GM19043 (cell line): Measurements from ENCODE around the gene ASTL.
A peak's percentile ranks its signal among the peaks of the same experiment; 100 is the strongest.
"Not testable (repeated sequence)": the region's sequence is repeated elsewhere in the genome, so short reads cannot be mapped to it uniquely, and the experiment has no call there.

Experiments used
- ATAC-seq: cut with Tn5 transposase; IDR thresholded peaks from one replicate; pipeline ENCODE4 v1.9.1; 2021; ENCODE audit warnings: low read depth; ENCODE audit not compliant: unreplicated experiment

The ASTL gene

GRCh38 chr2:96160366-96160765 is 22.1 kb upstream of the ASTL start:
- ATAC-seq = not testable (repeated sequence)

GRCh38 chr2:96159084-96159830 is 21.0 kb upstream of the ASTL start:
- ATAC-seq = no peak

DNA sequence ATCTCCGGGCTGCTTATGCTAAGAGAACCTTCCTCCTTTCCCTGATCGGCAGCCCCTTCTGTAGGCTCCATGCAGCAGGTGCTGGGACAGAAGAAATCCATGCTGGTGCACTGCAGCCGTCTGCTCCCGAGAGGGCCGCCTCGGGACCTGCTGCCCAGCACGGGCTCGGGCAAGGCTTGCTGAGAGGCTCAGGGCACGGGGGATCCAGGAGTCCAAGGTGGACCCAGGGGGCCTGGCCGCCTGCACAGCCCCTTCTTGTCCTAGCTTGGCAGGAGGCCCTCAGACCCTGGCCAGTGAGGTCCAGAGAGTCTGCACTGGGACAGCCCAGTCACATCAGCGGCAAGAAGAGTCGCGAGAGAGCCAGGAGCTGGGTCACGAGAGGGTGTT is 20.2 kb upstream of the ASTL start:
- no peak for ATAC-seq

DNA sequence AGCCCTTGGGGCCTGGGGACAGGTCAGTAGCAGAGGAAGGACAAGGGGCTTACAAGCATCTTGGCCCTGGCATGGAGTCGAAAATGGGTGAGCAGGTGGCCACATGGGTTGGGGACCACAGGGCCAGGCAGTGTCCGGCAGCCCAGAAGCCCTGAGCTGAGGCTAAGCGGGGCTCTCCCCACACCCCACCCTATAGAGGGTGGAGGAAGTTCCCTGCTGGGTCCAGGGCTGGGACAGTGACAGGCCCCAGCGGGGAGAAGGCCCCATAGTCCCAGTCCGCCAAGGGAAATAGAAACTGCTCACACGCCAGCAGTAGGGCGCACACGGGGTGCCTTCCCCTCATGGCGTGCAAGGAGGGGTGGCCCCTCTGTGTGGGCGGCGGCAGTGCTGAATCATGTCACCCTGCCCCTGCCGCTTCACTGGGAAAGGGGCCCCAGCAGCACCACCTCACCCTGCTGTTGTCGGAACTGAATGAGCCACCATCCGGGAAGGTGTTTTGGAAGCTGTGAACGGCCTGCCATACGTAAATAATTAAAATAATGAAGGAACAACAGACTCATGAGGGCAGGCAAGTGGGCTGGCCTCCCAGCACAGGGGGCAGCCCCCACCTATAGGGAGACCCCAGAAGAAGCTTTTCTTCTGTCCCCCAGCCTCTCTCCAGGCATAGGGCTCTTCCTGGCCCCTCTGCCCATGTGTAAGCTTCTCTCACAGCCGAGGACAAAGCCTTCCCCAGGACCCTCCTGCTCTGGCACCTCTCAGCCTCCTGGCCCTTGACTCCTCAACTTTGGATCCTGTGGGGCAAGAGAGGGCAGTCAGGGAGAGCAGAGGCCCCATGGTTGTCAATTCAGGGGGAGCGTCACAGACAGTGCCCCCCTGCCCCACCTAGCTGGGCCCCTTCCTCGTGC is 19.6 kb upstream of the ASTL start:
- ATAC-seq = peak; percentile 68

DNA sequence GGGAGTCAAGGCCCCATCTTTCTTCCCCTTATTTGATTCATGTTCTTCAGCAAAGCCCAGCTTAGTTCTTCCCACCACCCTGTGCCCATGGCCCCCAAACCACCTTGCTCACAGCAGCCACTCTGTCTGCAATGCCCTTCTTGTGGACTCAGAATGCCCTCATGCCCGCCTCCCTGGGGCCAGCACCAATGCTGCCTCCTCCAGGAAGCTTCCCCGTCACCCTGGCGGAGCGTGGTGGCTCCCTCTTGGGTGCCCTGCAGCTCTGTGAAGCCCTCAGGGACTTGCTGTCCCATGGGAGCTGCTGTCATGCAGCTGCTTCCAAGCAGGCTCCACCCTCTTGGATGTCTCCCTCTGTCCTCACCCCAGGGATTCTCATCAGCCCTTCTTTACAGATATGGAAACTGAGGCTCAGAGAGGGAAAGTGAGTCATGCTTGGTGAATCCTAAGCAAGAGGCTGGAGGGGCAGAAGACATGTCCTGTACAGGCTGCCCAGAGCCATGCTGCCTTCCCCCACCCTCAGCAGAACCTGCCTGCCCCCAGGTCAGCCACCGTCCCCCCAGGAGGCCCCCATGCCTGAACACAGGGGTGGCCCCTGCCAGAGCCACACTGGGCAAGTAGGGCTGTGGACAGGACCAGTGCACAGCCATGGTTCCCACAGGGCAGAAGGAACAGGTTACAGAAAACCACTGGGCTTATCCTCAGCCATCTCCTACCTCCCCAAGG is 18.8 kb upstream of the ASTL start:
- ATAC-seq = peak; percentile 41

DNA sequence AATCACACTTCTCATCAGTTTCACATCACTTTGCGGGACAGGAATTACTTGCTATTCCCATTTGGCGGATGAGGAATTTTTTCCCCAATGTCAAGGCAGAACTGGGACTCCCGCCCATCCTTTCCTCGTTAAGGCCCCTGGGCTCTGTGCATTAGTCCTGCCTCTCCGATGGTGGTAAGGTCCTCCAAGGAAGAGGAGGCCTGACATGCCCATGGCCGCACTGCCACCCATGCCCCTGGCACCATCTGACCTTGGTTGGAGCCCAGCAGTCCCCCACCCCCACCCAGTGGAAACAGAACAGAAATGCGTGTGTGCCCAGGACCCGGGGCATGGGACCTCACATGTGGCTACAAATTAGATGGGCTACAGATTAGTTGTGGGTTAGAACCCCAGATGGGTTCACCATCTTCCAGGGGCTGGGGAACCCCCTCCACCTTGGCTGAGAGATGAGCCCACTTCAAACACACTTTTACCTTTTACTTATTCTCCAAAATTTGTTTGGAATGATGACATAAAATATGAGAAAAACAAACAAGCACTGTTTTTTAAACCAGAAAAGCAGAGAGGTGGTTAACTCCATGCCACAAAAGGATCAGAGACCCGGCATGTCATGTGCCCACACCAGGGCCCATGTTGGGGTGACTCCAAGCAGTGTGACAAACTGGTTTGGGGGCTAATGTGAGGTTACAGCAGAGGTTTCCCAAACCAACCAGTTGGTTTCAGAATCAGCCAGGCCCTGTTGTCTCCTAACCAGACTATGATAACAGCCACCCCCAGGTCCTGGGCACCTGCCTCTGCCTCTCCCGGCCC is 17.9 kb upstream of the ASTL start:
- no peak for ATAC-seq

- no peak for ATAC-seq
Measured at GRCh38 chr2:96154506-96155380, 16.4 kb upstream of the ASTL start.

DNA sequence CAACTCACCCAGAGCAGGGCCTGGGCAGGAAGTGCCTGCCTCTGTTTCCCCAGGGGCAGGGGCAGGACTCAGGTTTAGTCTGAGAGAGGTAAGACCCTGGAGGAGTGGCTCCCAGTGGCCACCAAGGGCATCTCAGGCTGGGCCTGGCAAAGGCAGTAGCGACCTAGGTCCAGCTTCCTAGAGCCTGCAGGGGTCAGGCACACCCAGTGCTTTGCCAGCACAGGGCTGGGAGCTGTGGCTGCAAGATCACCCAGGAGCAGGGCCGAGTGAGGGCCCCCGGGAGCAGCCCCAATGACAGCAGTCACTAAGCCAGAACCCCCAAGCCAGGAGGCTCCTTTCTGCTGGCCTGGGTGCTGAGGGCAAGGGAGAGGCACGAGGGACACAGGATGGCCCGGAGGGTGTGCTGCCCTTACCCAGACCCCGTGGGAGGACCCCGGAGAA is 15.7 kb upstream of the ASTL start:
- no peak for ATAC-seq

- ATAC-seq = no peak
Measured at GRCh38 chr2:96153291-96153713, 15.0 kb upstream of the ASTL start.

DNA sequence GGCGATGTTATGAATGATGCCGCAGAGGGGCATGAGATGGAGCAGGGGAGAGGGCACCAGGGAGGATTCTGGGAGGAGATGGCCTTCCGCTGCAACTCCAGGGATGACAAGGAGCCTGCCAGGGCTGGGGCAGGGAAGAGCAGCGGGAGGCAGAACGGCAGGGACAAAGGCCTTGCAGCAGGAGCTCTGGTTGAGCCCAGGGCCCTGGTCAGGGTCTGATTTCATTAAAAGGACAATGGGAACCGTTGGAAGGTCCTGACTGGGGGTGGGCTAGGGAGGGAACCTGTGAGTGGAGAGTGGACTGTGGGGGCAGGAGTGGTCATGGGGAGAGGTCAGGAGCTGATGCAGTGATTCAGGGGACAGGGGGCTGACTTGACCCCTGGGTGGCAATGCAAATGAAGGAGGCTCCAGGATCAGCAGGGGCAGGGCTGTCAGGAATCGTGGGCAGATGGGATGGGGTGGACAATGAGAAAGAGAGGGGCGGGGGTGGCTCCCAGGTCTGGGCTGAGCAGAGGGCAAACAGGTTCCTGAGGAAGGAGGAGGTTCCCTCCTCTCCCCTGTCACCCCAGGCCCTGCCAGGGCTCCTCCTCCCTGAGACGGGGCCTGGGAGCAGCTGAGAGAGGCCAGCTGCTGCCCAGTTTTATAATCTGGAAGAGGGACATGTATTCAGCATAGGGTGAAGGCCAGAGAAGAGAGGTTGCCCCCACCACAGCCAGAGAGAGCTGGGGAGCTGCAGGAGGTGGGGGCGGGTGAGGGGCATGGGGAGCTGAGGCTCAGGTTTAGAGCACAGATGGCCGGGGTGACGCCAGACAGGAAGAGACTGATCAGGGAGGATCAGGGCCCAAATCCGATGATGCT is 14.2 kb upstream of the ASTL start:
- ATAC-seq = no peak

DNA sequence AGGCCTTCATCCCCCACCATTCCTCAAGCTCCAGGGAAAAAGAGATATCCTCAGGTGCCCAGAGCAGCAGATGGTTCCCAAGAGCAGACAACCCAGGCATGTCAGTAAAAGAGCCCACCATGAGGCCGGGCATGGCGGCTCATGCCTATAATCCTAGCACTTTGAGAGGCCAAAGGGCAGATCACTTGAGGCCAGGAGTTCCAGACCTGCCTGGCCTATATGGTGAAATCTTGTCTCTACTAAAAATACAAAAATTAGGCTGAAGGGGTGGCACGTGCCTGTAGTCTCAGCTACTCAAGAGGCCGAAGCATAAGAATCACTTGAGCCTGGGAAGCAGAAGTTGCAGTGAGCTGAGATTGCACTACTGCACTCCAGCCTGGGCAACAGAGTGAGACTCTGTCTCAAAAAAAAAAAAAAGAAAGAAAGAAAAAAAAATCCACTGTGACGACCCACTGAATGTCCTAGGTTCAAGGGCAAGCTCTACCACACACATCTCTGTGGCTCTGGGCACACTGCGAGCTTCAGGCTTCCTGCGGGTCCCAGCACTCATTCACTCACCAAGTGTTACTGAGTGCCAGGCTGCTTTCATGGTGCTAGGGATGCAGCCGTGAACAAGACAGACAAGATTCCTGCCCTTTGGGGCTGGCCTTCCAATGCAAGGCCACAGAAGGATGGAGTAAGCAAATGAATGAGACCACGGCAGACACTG is 13.4 kb upstream of the ASTL start:
- ATAC-seq = no peak

GRCh38 chr2:96150791-96151594 is 12.7 kb upstream of the ASTL start:
- ATAC-seq = no peak

DNA sequence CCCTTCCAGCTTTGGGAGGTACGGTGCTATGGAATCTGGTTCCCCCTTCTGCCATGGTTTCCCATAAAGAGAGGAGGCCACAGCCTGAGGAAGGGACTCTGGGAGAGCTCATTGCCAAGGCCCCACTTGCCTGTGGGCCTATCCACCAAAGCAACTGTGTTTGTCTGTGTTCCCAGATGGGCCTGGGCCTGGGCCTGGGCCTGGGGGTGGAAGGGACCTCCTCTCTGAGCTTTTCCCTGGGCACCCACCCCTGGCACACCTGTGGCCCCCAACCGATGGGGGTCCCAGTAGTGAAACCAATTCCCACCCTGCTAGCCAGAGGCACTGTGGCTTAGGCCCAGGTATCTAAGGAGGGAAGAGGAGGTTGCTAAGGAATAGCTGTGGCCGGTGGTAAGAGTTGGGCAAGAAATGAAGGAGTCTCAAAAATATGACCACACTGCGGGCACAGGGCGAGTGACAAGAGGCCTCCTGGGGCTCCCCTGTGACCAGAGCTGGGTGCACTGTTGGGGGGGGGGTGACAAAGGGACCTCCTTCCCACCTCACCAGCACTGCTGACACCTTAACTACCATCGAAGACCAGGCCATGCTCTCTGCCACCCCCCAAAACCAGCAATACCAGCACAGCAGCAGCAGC is 11.8 kb upstream of the ASTL start:
- no peak for ATAC-seq

DNA sequence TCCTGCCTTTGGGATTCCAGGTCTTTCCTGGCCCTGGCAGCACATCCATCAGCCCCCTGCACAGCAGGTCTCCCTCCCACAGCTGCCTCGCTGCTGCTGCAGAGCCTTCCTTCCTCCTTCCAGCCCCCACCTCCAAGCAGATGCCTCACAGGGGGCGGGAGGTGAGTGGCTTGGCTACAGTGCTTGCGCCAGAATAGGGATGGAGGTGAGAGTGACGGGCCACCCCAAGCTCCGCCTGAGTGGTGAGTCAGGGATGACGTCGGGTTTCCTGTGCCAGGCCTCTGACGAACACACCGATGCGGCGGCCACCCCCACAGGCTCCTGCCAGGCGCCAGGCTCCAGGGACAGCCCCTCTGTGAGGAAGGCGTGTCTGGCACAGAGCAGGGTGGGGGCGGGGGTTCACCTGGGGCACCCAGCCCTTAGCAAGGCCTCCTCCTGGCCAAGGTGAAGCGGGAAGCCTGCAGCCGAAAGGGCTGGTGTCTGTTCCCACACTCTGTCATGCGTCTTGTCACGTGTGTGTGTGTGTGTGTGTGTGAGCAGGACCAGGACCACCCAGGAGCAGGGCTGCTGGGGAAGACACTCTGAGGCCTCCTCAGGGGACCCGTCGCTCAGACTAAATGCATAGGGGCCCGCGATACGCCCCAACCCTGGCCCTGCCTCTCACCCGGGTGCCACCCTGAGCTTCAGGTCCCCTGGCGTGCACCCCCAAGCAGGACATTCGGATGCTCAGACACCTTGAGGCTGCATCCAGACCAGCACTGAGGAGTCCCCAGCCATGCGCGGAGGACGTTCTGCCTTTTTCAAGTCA is 10.3 kb upstream of the ASTL start:
- ATAC-seq = peak; percentile 32

- ATAC-seq = no peak
Measured at GRCh38 chr2:96147593-96148201, 9.4 kb upstream of the ASTL start.
